ENCODE data around the gene TTLL9.

Gene TTLL9

GRCh38 chr20:31858760-31859083, 11.7 kb upstream of the TTLL9 start:
- no peak for DNase-seq (ENCODE audit: low read depth, low spot score)

GRCh38 chr20:31859266-31859997, 11.0 kb upstream of the TTLL9 start:
- TF ChIP-seq CTCF (IDR thresholded peaks at IDR 0.05; ENCODE audit: low read depth, low read length), result no peak
- no peak for DNase-seq (ENCODE audit: low read depth, low spot score)
- no peak overlapping the region for H3K4me3 ChIP-seq (ENCODE audit: low read depth, low read length)
- in situ Hi-C loops (cut with HindIII; ENCODE audit: low sequenced_read_pairs), result no loop called here

More at GRCh38 chr20:31858760-31859083, 11.7 kb upstream of the TTLL9 start:
- no peak overlapping the region for H3K4me3 ChIP-seq (ENCODE audit: low read depth, low read length)
- no peak for TF ChIP-seq CTCF (IDR thresholded peaks at IDR 0.05; ENCODE audit: low read depth, low read length)
- in situ Hi-C loops (cut with HindIII; ENCODE audit: low sequenced_read_pairs), result no loop called here

GRCh38 chr20:31859998-31860380, 10.4 kb upstream of the TTLL9 start:
- DNase-seq (ENCODE audit: low read depth, low spot score), result no peak
- TF ChIP-seq CTCF (IDR thresholded peaks at IDR 0.05; ENCODE audit: low read depth, low read length), result no peak
- in situ Hi-C loops (cut with HindIII; ENCODE audit: low sequenced_read_pairs), result no loop called here
- no peak overlapping the region for H3K4me3 ChIP-seq (ENCODE audit: low read depth, low read length)

- DNase-seq (ENCODE audit: low read depth, low spot score), result no peak
- TF ChIP-seq CTCF (IDR thresholded peaks at IDR 0.05; ENCODE audit: low read depth, low read length), result no peak
- H3K4me3 ChIP-seq (ENCODE audit: low read depth, low read length), result no peak overlapping the region
- in situ Hi-C loops (cut with HindIII; ENCODE audit: low sequenced_read_pairs), result no loop called here
These were observed 9.9 kb upstream of the TTLL9 start for GRCh38 chr20:31860390-31861134.

- TF ChIP-seq CTCF (IDR thresholded peaks at IDR 0.05; ENCODE audit: low read depth, low read length), result no peak
- no peak overlapping the region for H3K4me3 ChIP-seq (ENCODE audit: low read depth, low read length)
- in situ Hi-C loops (cut with HindIII; ENCODE audit: low sequenced_read_pairs), result no loop called here
- DNase-seq (ENCODE audit: low read depth, low spot score), result no peak
These were observed 9.4 kb upstream of the TTLL9 start for GRCh38 chr20:31861135-31861384.

GRCh38 chr20:31861385-31862156, 8.9 kb upstream of the TTLL9 start:
- DNase-seq (ENCODE audit: low read depth, low spot score), result no peak
- in situ Hi-C loops (cut with HindIII; ENCODE audit: low sequenced_read_pairs), result no loop called here
- no peak overlapping the region for H3K4me3 ChIP-seq (ENCODE audit: low read depth, low read length)
- TF ChIP-seq CTCF (IDR thresholded peaks at IDR 0.05; ENCODE audit: low read depth, low read length), result no peak

Measured in astrocyte of the spinal cord (primary cell).